ENCODE results near the gene JARID2.

DNA sequence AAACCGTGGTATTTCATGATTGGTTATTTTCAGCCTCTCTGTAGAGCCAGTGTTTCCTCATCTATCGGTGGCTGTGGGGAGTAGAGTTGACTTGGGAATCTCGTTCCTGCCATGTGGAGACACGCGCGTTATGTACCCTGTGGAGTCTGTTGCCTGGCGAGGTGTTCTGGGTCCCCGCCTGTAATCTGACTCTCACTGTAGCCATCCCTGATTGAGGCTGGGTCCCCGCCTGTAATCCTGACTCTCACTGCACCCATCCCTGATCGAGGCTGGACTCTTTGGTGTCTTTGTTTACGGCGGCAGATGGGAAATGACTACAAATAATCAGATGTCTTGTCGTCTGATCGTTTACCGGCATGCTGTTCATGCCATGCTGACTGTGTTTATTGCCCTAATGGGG, 263.1 kb downstream of the JARID2 start:
- TF ChIP-seq, protein P1, sequence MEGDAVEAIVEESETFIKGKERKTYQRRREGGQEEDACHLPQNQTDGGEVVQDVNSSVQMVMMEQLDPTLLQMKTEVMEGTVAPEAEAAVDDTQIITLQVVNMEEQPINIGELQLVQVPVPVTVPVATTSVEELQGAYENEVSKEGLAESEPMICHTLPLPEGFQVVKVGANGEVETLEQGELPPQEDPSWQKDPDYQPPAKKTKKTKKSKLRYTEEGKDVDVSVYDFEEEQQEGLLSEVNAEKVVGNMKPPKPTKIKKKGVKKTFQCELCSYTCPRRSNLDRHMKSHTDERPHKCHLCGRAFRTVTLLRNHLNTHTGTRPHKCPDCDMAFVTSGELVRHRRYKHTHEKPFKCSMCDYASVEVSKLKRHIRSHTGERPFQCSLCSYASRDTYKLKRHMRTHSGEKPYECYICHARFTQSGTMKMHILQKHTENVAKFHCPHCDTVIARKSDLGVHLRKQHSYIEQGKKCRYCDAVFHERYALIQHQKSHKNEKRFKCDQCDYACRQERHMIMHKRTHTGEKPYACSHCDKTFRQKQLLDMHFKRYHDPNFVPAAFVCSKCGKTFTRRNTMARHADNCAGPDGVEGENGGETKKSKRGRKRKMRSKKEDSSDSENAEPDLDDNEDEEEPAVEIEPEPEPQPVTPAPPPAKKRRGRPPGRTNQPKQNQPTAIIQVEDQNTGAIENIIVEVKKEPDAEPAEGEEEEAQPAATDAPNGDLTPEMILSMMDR (IDR thresholded peaks at IDR 0.05; ENCODE audit: low read length), result no peak
- no peak for TF ChIP-seq EZH2 (optimal IDR thresholded peaks at IDR 0.05; ENCODE audit: low read depth, low read length)
